WTC11 (cell line): Measurements from ENCODE around the gene MTA1.

Experiments
- E2F4 ChIP-seq: sonication (generic); formaldehyde crosslinking; IDR thresholded peaks from 2 replicates; pipeline ENCODE4 v1.8.1; 2022; ENCODE audit warnings: low read depth, mild to moderate bottlenecking, moderate library complexity, missing genetic modification reagents, borderline replicate concordance
- ZNF512 ChIP-seq: sonication (generic); formaldehyde crosslinking; IDR thresholded peaks from 2 replicates; pipeline ENCODE4 v1.8.1; 2022; ENCODE audit warnings: missing genetic modification reagents, borderline replicate concordance

DNA sequence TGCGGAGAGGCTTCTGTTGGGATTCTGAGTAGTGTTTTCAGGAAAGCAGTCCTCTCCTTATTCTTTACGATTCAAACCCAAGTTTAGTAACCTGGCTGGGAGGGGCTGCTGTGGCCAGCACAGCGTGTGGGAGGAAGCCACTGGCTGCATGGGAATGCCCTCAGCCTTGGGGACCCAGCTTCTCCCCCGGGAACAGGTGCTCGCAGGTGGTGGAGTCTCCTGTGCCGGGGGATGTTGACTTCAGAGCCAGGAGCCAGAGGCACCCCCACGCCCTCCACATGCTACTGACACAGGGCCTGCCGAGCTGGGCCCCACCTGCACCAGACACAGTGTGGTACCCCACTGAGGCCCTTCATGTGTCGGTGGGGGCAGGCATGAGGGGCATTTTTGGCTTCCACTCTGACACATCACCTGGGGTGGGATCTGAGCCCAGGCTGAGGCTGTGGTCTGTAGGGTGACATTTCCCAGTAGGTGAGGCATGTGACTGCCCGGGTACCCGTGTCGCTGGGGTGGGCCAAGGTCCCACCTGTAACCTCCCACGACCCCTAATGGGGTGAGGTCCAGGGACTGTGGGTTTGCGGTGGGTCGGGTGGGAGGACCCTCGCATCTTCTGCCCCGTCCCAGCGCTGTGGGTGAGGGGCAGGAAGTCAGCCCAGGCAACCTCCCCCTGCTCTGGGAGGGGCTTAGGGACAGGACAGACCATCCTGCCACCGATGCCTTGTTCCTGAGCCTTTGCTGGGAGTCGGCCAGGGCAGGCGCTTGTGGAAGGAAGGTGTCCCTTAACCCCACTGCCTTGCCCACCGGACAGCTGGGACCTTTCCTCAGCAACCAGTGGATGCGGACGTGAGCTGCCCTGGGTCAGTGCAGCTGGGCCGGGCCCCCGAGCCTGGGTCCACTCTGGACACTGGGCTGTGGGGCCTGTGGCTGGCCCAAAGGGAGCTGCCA, 26.5 kb downstream of the MTA1 start:
- TF ChIP-seq ZNF512 (CRISPR knock-in tag) (no peak), E2F4 (CRISPR knock-in tag) (no peak)
